Activated CD8-positive, alpha-beta T cell treated with anti-CD3 and anti-CD28 coated beads for 36 hours (primary cell): ENCODE data around the gene IFI6. TPM values are rescaled to one million over a fixed set of nuclear protein-coding genes. Genes with fewer than 3 reads are reported as not detected.
A peak's percentile ranks its signal among the peaks of the same experiment; 100 is the strongest.

ENCODE experiments used
- ATAC-seq: fragments of 200-7000 bp; cut with Tn5 transposase; one replicate; pipeline ENCODE4 v1.10.0; 2021; ENCODE audit warnings: mild to moderate bottlenecking, moderate library complexity
- CTCF ChIA-PET: fragments of 350-600 bp; sonication (Branson Sonifier 250); formaldehyde crosslinking; loops from one replicate; lab custom pipeline; 2021; ENCODE audit warnings: antibody characterized with exemption; lab: Charles Lee
- POLR2A ChIA-PET: fragments of 350-600 bp; sonication (Branson Sonifier 250); formaldehyde crosslinking; loops from one replicate; lab custom pipeline; 2021; ENCODE audit warnings: antibody characterized with exemption; lab: Charles Lee
- DNase-seq: peaks from one replicate; pipeline ENCODE4 v3.0.0-alpha.2; 2020
- H3K27ac Mint-ChIP-seq: one replicate; pipeline ENCODE4 v1.8.0; 2021; ENCODE audit warnings: mild to moderate bottlenecking, mixed read lengths
- H3K27me3 Mint-ChIP-seq: one replicate; pipeline ENCODE4 v1.8.0; 2021; ENCODE audit warnings: mixed read lengths
- H3K36me3 Mint-ChIP-seq: one replicate; pipeline ENCODE4 v1.8.0; 2021; ENCODE audit warnings: low read depth, mixed read lengths
- H3K4me1 Mint-ChIP-seq: one replicate; pipeline ENCODE4 v1.8.0; 2021; ENCODE audit warnings: low read depth, mixed read lengths
- H3K4me3 Mint-ChIP-seq: one replicate; pipeline ENCODE4 v1.8.0; 2021; ENCODE audit warnings: mild to moderate bottlenecking, moderate library complexity, mixed read lengths
- H3K9me3 Mint-ChIP-seq: one replicate; pipeline ENCODE4 v1.8.0; 2021; ENCODE audit warnings: mixed read lengths
- intact Hi-C: fragments of 100-400 bp; cut with micrococcal nuclease; formaldehyde crosslinking; loops from one replicate; pipeline ENCODE4 v1.10.0; 2022
- total RNA-seq, 2 experiments: library from RNA; stranded (reverse); gene quantifications; one replicate each; pipeline ENCODE4 v1.2.3, GENCODE V29; 2021
- TF ChIP-seq, protein P1 (sequence below): fragments of 200-600 bp; IDR thresholded peaks from one replicate; pipeline ENCODE4 v1.8.0; 2022; ENCODE audit warnings: antibody characterized with exemption, mild to moderate bottlenecking

Gene IFI6
- total RNA-seq, 2 experiments from 2014 or later: 31.6 to 32.1 TPM

DNA sequence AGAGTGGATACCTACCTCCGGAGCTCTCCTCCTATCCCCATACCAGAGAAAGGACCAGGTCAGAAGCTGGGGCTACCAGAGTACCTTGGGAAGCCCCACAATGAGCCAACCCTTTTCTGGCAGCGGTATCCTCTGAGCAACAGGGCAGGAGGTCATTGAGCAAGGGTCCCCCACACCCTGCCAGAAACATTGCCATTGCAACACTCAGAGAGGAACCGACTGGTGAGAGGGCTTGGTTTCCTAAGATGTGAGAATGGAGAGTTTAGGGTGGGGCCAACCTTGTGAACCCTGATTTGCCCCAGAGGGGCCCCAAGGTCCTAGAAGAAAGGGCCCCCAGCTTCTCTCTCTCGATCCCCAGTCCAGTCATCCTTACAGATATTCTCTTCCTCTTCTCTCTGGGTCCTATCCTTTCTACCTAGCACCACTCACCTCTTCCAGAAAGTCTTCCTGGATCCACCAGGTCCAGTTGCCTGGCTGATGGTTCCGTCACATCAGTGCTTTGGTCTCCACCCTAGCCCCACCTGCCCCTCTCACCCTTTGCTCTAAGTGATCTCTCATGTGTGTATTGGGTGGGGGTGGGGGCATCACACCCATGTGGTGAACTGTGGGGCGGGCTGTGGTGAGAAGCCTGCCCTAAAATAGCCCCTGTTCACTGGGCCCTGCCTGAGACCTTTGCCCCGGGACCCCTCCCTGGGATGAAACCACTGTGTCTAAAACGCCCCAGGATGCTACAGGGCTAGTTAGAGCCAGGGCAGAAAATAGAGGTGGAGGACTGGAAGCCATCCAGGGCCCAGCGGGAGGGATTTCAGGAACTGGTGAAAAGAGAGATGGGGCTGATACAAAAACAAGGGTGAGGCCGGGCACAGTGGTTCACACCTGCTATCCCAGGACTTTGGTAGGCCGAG is 45.7 kb downstream of the IFI6 start:
- Mint-ChIP-seq H3K36me3 (no peaks in the 10 kb centered on the region), H3K27me3 (no peaks in the 10 kb centered on the region), H3K4me1 (peaks cover 35% of the 10 kb centered on the region), H3K9me3 (no peaks in the 10 kb centered on the region), H3K4me3 (no peak overlapping the region), H3K27ac (peak overlapping the region; percentile 74)
- no peak for DNase-seq
- ATAC-seq: no peak
- intact Hi-C loops: no loop called here
- POLR2A ChIA-PET: interaction anchor here (0.6 to 0.7 kb wide), 2 partner anchors 17 to 26 kb away, joined by 3 read pairs; no protein-coding TSS in a partner anchor
- TF ChIP-seq, protein P1, sequence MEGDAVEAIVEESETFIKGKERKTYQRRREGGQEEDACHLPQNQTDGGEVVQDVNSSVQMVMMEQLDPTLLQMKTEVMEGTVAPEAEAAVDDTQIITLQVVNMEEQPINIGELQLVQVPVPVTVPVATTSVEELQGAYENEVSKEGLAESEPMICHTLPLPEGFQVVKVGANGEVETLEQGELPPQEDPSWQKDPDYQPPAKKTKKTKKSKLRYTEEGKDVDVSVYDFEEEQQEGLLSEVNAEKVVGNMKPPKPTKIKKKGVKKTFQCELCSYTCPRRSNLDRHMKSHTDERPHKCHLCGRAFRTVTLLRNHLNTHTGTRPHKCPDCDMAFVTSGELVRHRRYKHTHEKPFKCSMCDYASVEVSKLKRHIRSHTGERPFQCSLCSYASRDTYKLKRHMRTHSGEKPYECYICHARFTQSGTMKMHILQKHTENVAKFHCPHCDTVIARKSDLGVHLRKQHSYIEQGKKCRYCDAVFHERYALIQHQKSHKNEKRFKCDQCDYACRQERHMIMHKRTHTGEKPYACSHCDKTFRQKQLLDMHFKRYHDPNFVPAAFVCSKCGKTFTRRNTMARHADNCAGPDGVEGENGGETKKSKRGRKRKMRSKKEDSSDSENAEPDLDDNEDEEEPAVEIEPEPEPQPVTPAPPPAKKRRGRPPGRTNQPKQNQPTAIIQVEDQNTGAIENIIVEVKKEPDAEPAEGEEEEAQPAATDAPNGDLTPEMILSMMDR: no peak
- CTCF ChIA-PET: interaction anchor here (1.1 to 13.9 kb wide), 3 partner anchors 10 to 37 kb away, joined by 4 to 113 read pairs (median 6); partner anchors contain the start of gene AHDC1

DNA sequence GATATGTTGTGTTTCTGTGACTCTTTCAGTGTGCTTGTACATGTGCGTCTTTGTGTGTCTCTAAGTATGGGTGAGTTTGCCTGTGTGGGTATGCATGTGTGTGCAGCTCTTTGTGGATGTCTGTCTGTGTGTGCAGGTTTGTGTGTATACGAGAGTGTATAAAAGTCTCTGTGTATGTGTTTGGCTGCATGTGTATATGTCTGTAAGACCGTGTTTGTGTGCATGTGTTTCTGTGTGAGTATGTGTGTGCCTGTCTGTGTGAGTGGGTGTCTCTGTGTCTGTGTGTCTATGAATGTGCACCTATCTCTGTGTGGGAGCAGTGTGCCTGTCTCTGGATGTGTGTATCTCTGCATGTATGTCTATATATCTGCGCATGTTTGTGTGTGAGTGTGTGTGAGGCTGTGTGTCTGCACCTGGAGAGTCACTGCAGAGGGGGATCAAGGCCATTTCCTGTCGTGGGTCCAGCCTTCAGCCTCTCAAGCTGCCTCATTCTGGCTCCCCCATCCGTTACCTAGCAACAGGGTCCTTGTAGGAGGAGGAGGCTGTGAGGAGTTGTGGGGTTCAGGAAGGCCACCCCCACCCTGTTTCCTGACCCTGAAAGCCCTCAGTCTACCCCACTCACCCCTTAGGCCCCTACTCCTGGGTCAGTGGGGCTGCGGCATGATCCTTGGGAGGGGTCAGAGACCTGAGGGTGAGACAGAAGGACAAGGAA is 47.4 kb downstream of the IFI6 start:
- Mint-ChIP-seq H3K27me3 (no peaks in the 10 kb centered on the region), H3K4me3 (no peak overlapping the region), H3K27ac (no peak overlapping the region), H3K4me1 (peaks cover 24% of the 10 kb centered on the region), H3K9me3 (no peaks in the 10 kb centered on the region), H3K36me3 (no peaks in the 10 kb centered on the region)
- ChIA-PET CTCF (interaction anchor here (0.8 to 13.9 kb wide), 3 partner anchors 9 to 38 kb away, joined by 3 to 113 read pairs (median 6); partner anchors contain the start of gene AHDC1), POLR2A (no interaction called here)
- TF ChIP-seq, protein P1: no peak
- DNase-seq (peak; percentile 42), ATAC-seq (peak; percentile 46)
- intact Hi-C loops: no loop called here

DNA sequence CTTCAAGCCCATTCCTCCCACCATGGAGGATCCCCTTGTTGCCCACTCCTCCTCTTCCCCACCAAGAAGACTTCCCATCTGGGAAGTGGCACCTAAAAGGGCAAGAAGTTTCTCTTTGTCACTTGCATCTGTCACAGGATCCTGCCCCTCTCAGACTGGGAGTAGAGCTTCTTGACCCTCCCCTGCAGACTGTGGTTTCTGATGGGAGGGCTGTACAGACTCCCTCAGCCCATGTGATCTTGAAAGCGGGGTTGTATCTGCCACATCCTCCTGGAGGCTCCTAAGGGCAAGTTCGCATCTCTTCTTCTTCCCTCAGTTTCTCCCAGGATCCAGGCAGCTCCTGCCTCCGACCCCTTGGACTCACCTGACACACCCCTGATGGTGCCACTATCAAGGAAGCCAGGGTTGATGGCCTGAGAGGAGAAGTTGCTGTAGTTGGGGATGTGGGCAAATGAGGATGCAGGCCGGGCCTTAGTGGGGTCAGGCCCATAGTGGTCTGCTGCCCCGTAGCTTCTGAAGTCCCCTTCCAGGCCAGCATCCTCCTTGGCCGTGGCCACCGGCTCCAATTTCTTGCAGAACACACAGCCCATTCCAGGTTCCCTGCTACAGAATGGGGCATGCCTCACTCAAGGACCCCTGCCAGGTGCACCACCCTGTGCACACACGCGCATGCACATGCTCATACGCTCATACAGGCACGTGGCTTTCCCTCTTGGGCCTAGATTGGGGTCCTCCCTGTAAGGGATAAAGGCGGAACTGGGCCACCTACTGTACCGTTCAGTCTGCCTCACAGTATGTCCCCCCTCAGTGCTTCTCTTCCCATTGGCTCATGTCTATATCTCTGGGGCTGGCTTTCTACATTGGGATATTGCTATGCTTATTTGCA is 48.4 kb downstream of the IFI6 start:
- H3K4me1 Mint-ChIP-seq: peaks cover 21% of the 10 kb centered on the region
- H3K36me3 Mint-ChIP-seq: no peaks in the 10 kb centered on the region
- H3K9me3 Mint-ChIP-seq: no peaks in the 10 kb centered on the region
- H3K27ac Mint-ChIP-seq: no peak overlapping the region
- POLR2A ChIA-PET: no interaction called here
- H3K27me3 Mint-ChIP-seq: no peaks in the 10 kb centered on the region
- ATAC-seq (no peak), DNase-seq (no peak)
- no peak overlapping the region for H3K4me3 Mint-ChIP-seq
- TF ChIP-seq, protein P1: no peak
- CTCF ChIA-PET: interaction anchor here (2.0 to 25.3 kb wide), 3 partner anchors 17 to 43 kb away, joined by 6 to 533 read pairs (median 113); partner anchors contain the start of genes AHDC1 and IFI6
- intact Hi-C loops: no loop called here

DNA sequence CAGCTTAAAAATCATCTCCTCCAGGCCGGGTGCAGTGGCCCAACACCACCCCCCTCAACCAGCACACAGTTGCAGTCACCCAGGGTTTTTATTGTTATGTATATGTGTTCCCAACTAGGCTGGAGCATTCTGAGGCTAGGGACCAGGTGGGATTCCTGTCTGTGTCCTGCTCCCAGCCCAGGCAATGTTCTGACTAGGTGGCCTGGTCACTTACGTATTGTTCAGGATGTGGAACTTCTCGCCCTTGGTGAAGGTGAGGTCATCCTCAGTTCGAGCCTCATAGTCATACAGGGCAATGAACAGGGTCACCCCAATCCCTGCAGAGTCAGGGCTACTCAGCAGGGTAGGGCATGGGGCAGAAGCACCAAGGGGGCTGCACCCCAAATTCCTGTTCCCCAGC is 49.2 kb downstream of the IFI6 start:
- DNase-seq (no peak), ATAC-seq (peak; percentile 25)
- ChIA-PET POLR2A (interaction anchor here (0.7 kb wide), 1 partner anchor 24 kb away, joined by 4 read pairs; no protein-coding TSS in a partner anchor), CTCF (interaction anchor here (13.9 to 25.3 kb wide), 2 partner anchors 16 to 43 kb away, joined by 113 to 533 read pairs; partner anchors contain the start of genes AHDC1 and IFI6)
- Mint-ChIP-seq H3K36me3 (no peaks in the 10 kb centered on the region), H3K4me1 (peaks cover 26% of the 10 kb centered on the region), H3K9me3 (no peaks in the 10 kb centered on the region), H3K4me3 (no peak overlapping the region), H3K27ac (no peak overlapping the region), H3K27me3 (no peaks in the 10 kb centered on the region)
- intact Hi-C loops: no loop called here
- TF ChIP-seq, protein P1: no peak
